ENCODE data around the gene ACYP2.

GRCh38 chr2:54325148-54325547 is 209.7 kb downstream of the ACYP2 start:
- TF ChIP-seq CTCF (IDR thresholded peaks at IDR 0.05), result no peak
- TF ChIP-seq POLR2A (IDR thresholded peaks at IDR 0.05), result no peak

Measured in esophagus squamous epithelium (tissue), 4 donors.